K562 (cell line): ENCODE results near the gene ARHGAP22. TPM values are rescaled to one million over a fixed set of nuclear protein-coding genes. Genes with fewer than 3 reads are reported as not detected.

Experiments
- ATAC-seq: fragments of 200-7000 bp; cut with Tn5 transposase; 3 replicates; pipeline ENCODE4 v1.9.1; 2020; ENCODE audit warnings: moderate library complexity
- BruUV-seq: library from RNA; stranded (reverse); fragments of 400-500 nt; replicated peaks from 2 replicates; lab custom pipeline; 2021; lab: Mats Ljungman, UMichigan
- CTCF ChIA-PET: fragments of 300-600 bp; formaldehyde crosslinking; extraction: SDS; loops from one replicate; lab custom pipeline; 2021; ENCODE audit warnings: low intra/inter-chr PET ratio; lab: Yijun Ruan, JAX
- POLR2A ChIA-PET: fragments of 300-600, 350-650 bp; sonication (Branson Sonifier 250); formaldehyde crosslinking; extraction: SDS; loops from one replicate; lab custom pipeline; 2021; ENCODE audit warnings: antibody characterized with exemption, inconsistent platforms; lab: Yijun Ruan, JAX
- DNase-seq, 4 experiments: peaks; one replicate each; pipeline versions ENCODE4 v3.0.0 to v3.0.0-alpha.2; 2011 to 2018; ENCODE audit warnings: low spot score in 3 of 4, mixed read lengths in 3 of 4; ENCODE audit errors: extremely low read depth in 1 of 4
- FAIRE-seq: peaks from 2 replicates; lab custom pipeline; 2011; peaks lifted over from hg19 to GRCh38; lab: Jason Lieb, UNC
- H2AFZ ChIP-seq: 2 replicates; pipeline ENCODE4 v1.6.0; 2011; ENCODE audit warnings: low read depth, low read length, control low read depth, inconsistent platforms
- H3K27ac ChIP-seq: fragments of 200-600 bp; 3 replicates; pipeline ENCODE4 v1.8.0; 2011; ENCODE audit warnings: low read depth, mild to moderate bottlenecking, control low read depth, inconsistent platforms, low read length, moderate library complexity, mixed read lengths; ENCODE audit errors: extremely low read depth
- H3K27me3 ChIP-seq, 2 experiments: fragments of 300-600 bp in 1 of 2; 2 replicates in 1 of 2; 3 replicates in 1 of 2; pipeline versions ENCODE4 v1.6.0 to v1.8.0; 2011; ENCODE audit warnings: inconsistent platforms in 2 of 2, low read length in 2 of 2, mild to moderate bottlenecking in 1 of 2, mixed read lengths in 1 of 2, moderate library complexity in 1 of 2; ENCODE audit not compliant: control insufficient read depth in 2 of 2, insufficient read depth in 2 of 2
- H3K36me3 ChIP-seq: fragments of 300-600 bp; 3 replicates; pipeline ENCODE4 v1.8.0; 2011; ENCODE audit warnings: mild to moderate bottlenecking, low read length, inconsistent platforms; ENCODE audit not compliant: control insufficient read depth, insufficient read depth
- H3K4me1 ChIP-seq, 2 experiments: fragments of 200-600 bp in 1 of 2; replicated peaks in 1 of 2; 2 replicates in 1 of 2; 3 replicates in 1 of 2; pipeline versions ENCODE4 v1.5.1 to v1.8.0; 2011; ENCODE audit warnings: inconsistent platforms in 2 of 2, low read length in 2 of 2, mild to moderate bottlenecking in 1 of 2, mixed read lengths in 1 of 2, moderate library complexity in 1 of 2; ENCODE audit not compliant: control insufficient read depth in 2 of 2, insufficient read depth in 2 of 2
- H3K4me2 ChIP-seq: 2 replicates; pipeline ENCODE4 v1.6.1; 2011; ENCODE audit warnings: low read length, control low read depth, inconsistent platforms, mixed read lengths; ENCODE audit not compliant: insufficient read depth
- H3K4me3 ChIP-seq: fragments of 200-600 bp; sonication (generic), shearing (Covaris generic); 2 replicates; pipeline ENCODE4 v1.5.1; 2016; ENCODE audit warnings: control low read depth, inconsistent platforms
- H3K79me2 ChIP-seq: fragments of 200-600 bp; 3 replicates; pipeline ENCODE4 v1.8.0; 2011; ENCODE audit warnings: low read length, inconsistent platforms; ENCODE audit not compliant: control insufficient read depth, insufficient read depth
- H3K9ac ChIP-seq, 2 experiments: 2 replicates each; pipeline versions ENCODE4 v1.6.0 to v1.6.1; 2011; ENCODE audit warnings: low read depth in 2 of 2, low read length in 2 of 2, control low read depth in 1 of 2, inconsistent platforms in 1 of 2, mild to moderate bottlenecking in 1 of 2, mixed read lengths in 1 of 2; ENCODE audit not compliant: insufficient read depth in 1 of 2
- H3K9me1 ChIP-seq: one replicate; pipeline ENCODE4 v1.6.0; 2011; ENCODE audit warnings: inconsistent platforms, mild to moderate bottlenecking, low read length, moderate library complexity; ENCODE audit not compliant: control insufficient read depth, insufficient read depth
- H3K9me3 ChIP-seq: replicated peaks from 2 replicates; pipeline ENCODE4 v1.5.1; 2011; ENCODE audit warnings: low read depth, low read length, inconsistent platforms; ENCODE audit not compliant: control insufficient read depth, insufficient read depth
- H4K20me1 ChIP-seq: replicated peaks from 2 replicates; pipeline ENCODE4 v1.6.1; 2011; ENCODE audit warnings: low read length, inconsistent platforms, mixed read lengths; ENCODE audit not compliant: control insufficient read depth, insufficient read depth
- BCOR ChIP-seq: fragments of 450-650 bp; IDR thresholded peaks from 2 replicates; pipeline ENCODE4 v1.6.1; 2016
- HOXB6 ChIP-seq: fragments of 250-450 bp; sonication (Bioruptor Pico); IDR thresholded peaks from 2 replicates; pipeline ENCODE4 v1.5.1; 2022; ENCODE audit warnings: mild to moderate bottlenecking, borderline replicate concordance
- PRMT5 ChIP-seq: sonication (generic); formaldehyde crosslinking; IDR thresholded peaks from 2 replicates; pipeline ENCODE4 v1.5.0; 2020; ENCODE audit warnings: missing genetic modification reagents
- TFE3 ChIP-seq: fragments of 450-650 bp; formaldehyde crosslinking; IDR thresholded peaks from 2 replicates; pipeline ENCODE4 v1.4.0; 2020; ENCODE audit warnings: mild to moderate bottlenecking, mixed read lengths
- ZNF592 ChIP-seq: fragments of 450-650 bp; IDR thresholded peaks from 2 replicates; pipeline ENCODE4 v1.6.1; 2017; ENCODE audit warnings: antibody characterized with exemption, mild to moderate bottlenecking
- whole genome bisulfite sequencing: fragments of 100-300 bp; shearing (Covaris generic); methylation state at CpG from one replicate; pipeline ENCODE4 v1.1.6; 2016; ENCODE audit warnings: low coverage, mixed read lengths; ENCODE audit not compliant: insufficient coverage; ENCODE audit errors: missing lambda C conversion rate; 5-methylcytosine and 5-hydroxymethylcytosine counted together
- in situ Hi-C: fragments of 300-500 bp; cut with MboI; formaldehyde crosslinking; loops from 4 replicates; pipeline ENCODE4 v1.15.0; 2018; ENCODE audit warnings: inconsistent platforms, mixed read lengths
- intact Hi-C: fragments of 100-400 bp; cut with micrococcal nuclease; formaldehyde crosslinking; loops from 2 replicates; pipeline ENCODE4 v1.14.2; 2022
- polyA plus RNA-seq, 8 experiments: library from polyadenylated mRNA; depleted of rRNA in 4 of 8; stranded (reverse) in 5 of 8; unstranded in 3 of 8; fragments of >200 nt; fragmentation: Nextera tagmentation in 2 of 8; fragmentation: Illumina TruSeq in 1 of 8; extraction: Ambion mirVana in 2 of 8; extraction: Trizol in 1 of 8; gene quantifications; 2 replicates each; pipeline versions ENCODE4 v1.2.1 to v1.2.3, GENCODE V29; 2011 to 2014; ENCODE audit warnings: inconsistent platforms in 1 of 8, missing spikeins in 1 of 8
- total RNA-seq, 7 experiments: library from RNA; depleted of rRNA in 6 of 7; stranded (reverse); fragments of >200 nt in 6 of 7; fragmentation: Illumina TruSeq in 2 of 7; extraction: Trizol in 2 of 7; gene quantifications; 2 replicates each; pipeline versions ENCODE4 v1.2.1 to v1.2.3, GENCODE V29; 2011 to 2021; ENCODE audit warnings: low replicate concordance in 1 of 7

Gene ARHGAP22
- total and polyA plus RNA-seq, 9 of the 15 experiments (the other 6 are each of a cell fraction or from before 2014, with no cell fraction given) = 1.3 to 28.1 (median 12.7) TPM

- ATAC-seq (no peak), FAIRE-seq (no peak), DNase-seq (no peak)
- ChIA-PET POLR2A (interaction anchor here (0.5 kb wide), 1 partner anchor 28 kb away, joined by 3 read pairs; no protein-coding TSS in a partner anchor), CTCF (no interaction called here)
- H2AFZ ChIP-seq = no peak overlapping the region
- intact Hi-C loops = no loop called here
- H3K4me2 ChIP-seq = no peak overlapping the region
- H3K4me1 ChIP-seq = no peaks in the 10 kb centered on the region
- no peaks in the 10 kb centered on the region for H3K36me3 ChIP-seq
- in situ Hi-C loops = no loop called here
- WGBS = 0% methylated on average over 2 of the region's 2 CpGs
- no TSS peak for BruUV-seq
- H3K9ac ChIP-seq = no peak overlapping the region
- no peaks in the 10 kb centered on the region for H3K9me3 ChIP-seq
- H3K79me2 ChIP-seq = no peaks in the 10 kb centered on the region
- TF ChIP-seq BCOR (no peak), TFE3 (peak; percentile 53)
- H3K27me3 ChIP-seq = peaks cover 2 to 8% of the 10 kb centered on the region in 2 experiments; a peak in 4 of 5 replicates
- H4K20me1 ChIP-seq = no peaks in the 10 kb centered on the region
- H3K4me3 ChIP-seq = no peak overlapping the region
- H3K9me1 ChIP-seq = no peaks in the 10 kb centered on the region
- H3K27ac ChIP-seq = no peak overlapping the region
These were observed 8.1 kb upstream of the ARHGAP22 start for GRCh38 chr10:48613016-48613415.

- Histone ChIP-seq H3K9me1 (no peaks in the 10 kb centered on the region), H4K20me1 (no peaks in the 10 kb centered on the region), H3K4me1 (no peaks in the 10 kb centered on the region), H3K36me3 (no peaks in the 10 kb centered on the region), H3K4me2 (no peak overlapping the region), H2AFZ (no peak overlapping the region), H3K9me3 (no peaks in the 10 kb centered on the region), H3K9ac (no peak overlapping the region), H3K27ac (no peak overlapping the region), H3K4me3 (no peak overlapping the region), H3K27me3 (peaks cover 2 to 8% of the 10 kb centered on the region in 2 experiments; a peak in 4 of 5 replicates), H3K79me2 (no peaks in the 10 kb centered on the region)
- WGBS = 3% methylated on average over 3 of the region's 3 CpGs
- no TSS peak for BruUV-seq
- TF ChIP-seq PRMT5 (CRISPR knock-in tag) = no peak
- TF ChIP-seq ZNF592 = no peak
- TF ChIP-seq HOXB6 (CRISPR knock-in tag) = no peak
- no peak for FAIRE-seq
- no peak for ATAC-seq
- POLR2A ChIA-PET = no interaction called here
- DNase-seq = no peak
- intact Hi-C loops = no loop called here
- CTCF ChIA-PET = no interaction called here
- in situ Hi-C loops = no loop called here
These were observed 7.5 kb upstream of the ARHGAP22 start for GRCh38 chr10:48612236-48612943.
